ENCODE measurements around the gene CCDC127. TPM values are rescaled to one million over a fixed set of nuclear protein-coding genes. Genes with fewer than 3 reads are reported as not detected.

Gene CCDC127
- total and polyA plus RNA-seq, 5 donors from 2014 or later, result 3.2 to 5.7 (median 4.0) TPM

GRCh38 chr5:190366-191035, 27.5 kb downstream of the CCDC127 start:
- H3K9me3 ChIP-seq (ENCODE audit: control insufficient read depth in 2 of 2, low read length in 2 of 2), result no peaks in the 10 kb centered on the region
- no peaks in the 10 kb centered on the region for H3K9me3 Mint-ChIP-seq
- DNase-seq, result no peak
- H3K36me3 Mint-ChIP-seq, result no peaks in the 10 kb centered on the region
- no peak overlapping the region for H3K4me3 ChIP-seq (ENCODE audit: low read depth, low read length)
- no peak for ATAC-seq (ENCODE audit: low read depth in 2 of 2)
- peak overlapping the region in 1 of 4 donors; percentile 43 for H3K4me3 Mint-ChIP-seq
- no peaks in the 10 kb centered on the region for H3K27me3 Mint-ChIP-seq
- no peaks in the 10 kb centered on the region for H3K27me3 ChIP-seq (ENCODE audit: control insufficient read depth, insufficient read depth, low read length)
- H3K27ac Mint-ChIP-seq, result peak overlapping the region in 1 of 3 donors; percentile 47
- no peak overlapping the region for H3K27ac ChIP-seq (ENCODE audit: insufficient read depth, low read length, poor library complexity, severe bottlenecking)
- peaks cover 9% of the 10 kb centered on the region for H3K4me1 ChIP-seq (ENCODE audit: control insufficient read depth, insufficient read depth, low read length, poor library complexity, severe bottlenecking)
- H3K4me1 Mint-ChIP-seq, result peaks cover 0 to 8% (median 5%) of the 10 kb centered on the region in 4 donors
- no peaks in the 10 kb centered on the region for H3K36me3 ChIP-seq (ENCODE audit: control insufficient read depth, insufficient read depth, low read length)

GRCh38 chr5:189976-190365, 28.0 kb downstream of the CCDC127 start:
- Histone ChIP-seq H3K4me3 (ENCODE audit: low read depth, low read length) (no peak overlapping the region), H3K36me3 (ENCODE audit: control insufficient read depth, insufficient read depth, low read length) (no peaks in the 10 kb centered on the region), H3K27me3 (ENCODE audit: control insufficient read depth, insufficient read depth, low read length) (no peaks in the 10 kb centered on the region), H3K4me1 (ENCODE audit: control insufficient read depth, insufficient read depth, low read length, poor library complexity, severe bottlenecking) (peaks cover 9% of the 10 kb centered on the region), H3K27ac (ENCODE audit: insufficient read depth, low read length, poor library complexity, severe bottlenecking) (no peak overlapping the region), H3K9me3 (ENCODE audit: control insufficient read depth in 2 of 2, low read length in 2 of 2) (no peaks in the 10 kb centered on the region)
- DNase-seq (no peak), ATAC-seq (ENCODE audit: low read depth in 2 of 2) (no peak)
- no peaks in the 10 kb centered on the region for H3K36me3 Mint-ChIP-seq
- no peaks in the 10 kb centered on the region for H3K27me3 Mint-ChIP-seq
- H3K27ac Mint-ChIP-seq, result peak overlapping the region in 1 of 3 donors; percentile 47
- no peaks in the 10 kb centered on the region for H3K9me3 Mint-ChIP-seq
- peak overlapping the region in 1 of 4 donors; percentile 43 for H3K4me3 Mint-ChIP-seq
- peaks cover 0 to 8% (median 5%) of the 10 kb centered on the region in 4 donors for H3K4me1 Mint-ChIP-seq

- no peaks in the 10 kb centered on the region for H3K9me3 Mint-ChIP-seq
- no peak overlapping the region for H3K4me3 Mint-ChIP-seq
- H3K4me1 Mint-ChIP-seq, result peaks cover 0 to 8% (median 5%) of the 10 kb centered on the region in 4 donors
- H3K36me3 ChIP-seq (ENCODE audit: control insufficient read depth, insufficient read depth, low read length), result no peaks in the 10 kb centered on the region
- H3K27me3 ChIP-seq (ENCODE audit: control insufficient read depth, insufficient read depth, low read length), result no peaks in the 10 kb centered on the region
- ATAC-seq (ENCODE audit: low read depth in 2 of 2) (no peak), DNase-seq (no peak)
- no peaks in the 10 kb centered on the region for H3K36me3 Mint-ChIP-seq
- H3K9me3 ChIP-seq (ENCODE audit: control insufficient read depth in 2 of 2, low read length in 2 of 2), result no peaks in the 10 kb centered on the region
- H3K4me1 ChIP-seq (ENCODE audit: control insufficient read depth, insufficient read depth, low read length, poor library complexity, severe bottlenecking), result peaks cover 9% of the 10 kb centered on the region
- H3K27ac ChIP-seq (ENCODE audit: insufficient read depth, low read length, poor library complexity, severe bottlenecking), result no peak overlapping the region
- no peak overlapping the region for H3K4me3 ChIP-seq (ENCODE audit: low read depth, low read length)
- H3K27ac Mint-ChIP-seq, result no peak overlapping the region
- no peaks in the 10 kb centered on the region for H3K27me3 Mint-ChIP-seq
Measured at GRCh38 chr5:189486-189885, 28.5 kb downstream of the CCDC127 start.

GRCh38 chr5:188488-189481, 29.2 kb downstream of the CCDC127 start:
- Mint-ChIP-seq H3K27me3 (no peaks in the 10 kb centered on the region), H3K27ac (peak overlapping the region in 1 of 3 donors; percentile 74), H3K9me3 (no peaks in the 10 kb centered on the region), H3K4me3 (peak overlapping the region in 2 of 4 donors; percentile 36 to 60), H3K4me1 (peaks cover 0 to 8% (median 5%) of the 10 kb centered on the region in 4 donors), H3K36me3 (no peaks in the 10 kb centered on the region)
- DNase-seq (peak; percentile 70 to 88 (median 81)), ATAC-seq (ENCODE audit: low read depth in 2 of 2) (peak; percentile 93 to 94)
- Histone ChIP-seq H3K27me3 (ENCODE audit: control insufficient read depth, insufficient read depth, low read length) (no peaks in the 10 kb centered on the region), H3K4me1 (ENCODE audit: control insufficient read depth, insufficient read depth, low read length, poor library complexity, severe bottlenecking) (peaks cover 9% of the 10 kb centered on the region), H3K27ac (ENCODE audit: insufficient read depth, low read length, poor library complexity, severe bottlenecking) (no peak overlapping the region), H3K9me3 (ENCODE audit: control insufficient read depth in 2 of 2, low read length in 2 of 2) (no peaks in the 10 kb centered on the region), H3K36me3 (ENCODE audit: control insufficient read depth, insufficient read depth, low read length) (no peaks in the 10 kb centered on the region), H3K4me3 (ENCODE audit: low read depth, low read length) (peak overlapping the region; percentile 53)

GRCh38 chr5:187617-188451, 30.1 kb downstream of the CCDC127 start:
- no peak overlapping the region for H3K4me3 Mint-ChIP-seq

GRCh38 chr5:187042-187431, 30.9 kb downstream of the CCDC127 start:
- no peak overlapping the region for H3K4me3 Mint-ChIP-seq
- H3K4me1 Mint-ChIP-seq, result peaks cover 0 to 8% (median 5%) of the 10 kb centered on the region in 4 donors

More at GRCh38 chr5:187617-188451, 30.1 kb downstream of the CCDC127 start:
- DNase-seq (no peak), ATAC-seq (ENCODE audit: low read depth in 2 of 2) (no peak)
- Histone ChIP-seq H3K27me3 (ENCODE audit: control insufficient read depth, insufficient read depth, low read length) (no peaks in the 10 kb centered on the region), H3K4me1 (ENCODE audit: control insufficient read depth, insufficient read depth, low read length, poor library complexity, severe bottlenecking) (peaks cover 9% of the 10 kb centered on the region), H3K9me3 (ENCODE audit: control insufficient read depth in 2 of 2, low read length in 2 of 2) (no peaks in the 10 kb centered on the region), H3K4me3 (ENCODE audit: low read depth, low read length) (peak overlapping the region; percentile 53), H3K36me3 (ENCODE audit: control insufficient read depth, insufficient read depth, low read length) (no peaks in the 10 kb centered on the region), H3K27ac (ENCODE audit: insufficient read depth, low read length, poor library complexity, severe bottlenecking) (no peak overlapping the region)
- Mint-ChIP-seq H3K4me1 (peaks cover 0 to 8% (median 5%) of the 10 kb centered on the region in 4 donors), H3K9me3 (no peaks in the 10 kb centered on the region), H3K27ac (peak overlapping the region in 1 of 3 donors; percentile 74), H3K27me3 (no peaks in the 10 kb centered on the region), H3K36me3 (no peaks in the 10 kb centered on the region)

More at GRCh38 chr5:187042-187431, 30.9 kb downstream of the CCDC127 start:
- no peak overlapping the region for H3K4me3 ChIP-seq (ENCODE audit: low read depth, low read length)
- ATAC-seq (ENCODE audit: low read depth in 2 of 2) (no peak), DNase-seq (no peak)
- H3K36me3 ChIP-seq (ENCODE audit: control insufficient read depth, insufficient read depth, low read length), result no peaks in the 10 kb centered on the region
- H3K27ac Mint-ChIP-seq, result no peak overlapping the region
- H3K36me3 Mint-ChIP-seq, result no peaks in the 10 kb centered on the region
- no peaks in the 10 kb centered on the region for H3K9me3 ChIP-seq (ENCODE audit: control insufficient read depth in 2 of 2, low read length in 2 of 2)
- no peaks in the 10 kb centered on the region for H3K27me3 ChIP-seq (ENCODE audit: control insufficient read depth, insufficient read depth, low read length)
- no peak overlapping the region for H3K27ac ChIP-seq (ENCODE audit: insufficient read depth, low read length, poor library complexity, severe bottlenecking)
- H3K27me3 Mint-ChIP-seq, result no peaks in the 10 kb centered on the region
- peaks cover 9% of the 10 kb centered on the region for H3K4me1 ChIP-seq (ENCODE audit: control insufficient read depth, insufficient read depth, low read length, poor library complexity, severe bottlenecking)
- no peaks in the 10 kb centered on the region for H3K9me3 Mint-ChIP-seq
